Measurements from ENCODE around the gene TCF25. TPM values are rescaled to one million over a fixed set of nuclear protein-coding genes. Genes with fewer than 3 reads are reported as not detected.

TCF25 gene
- total RNA-seq, 2 donors from 2014 or later, result 141 to 302 TPM

DNA sequence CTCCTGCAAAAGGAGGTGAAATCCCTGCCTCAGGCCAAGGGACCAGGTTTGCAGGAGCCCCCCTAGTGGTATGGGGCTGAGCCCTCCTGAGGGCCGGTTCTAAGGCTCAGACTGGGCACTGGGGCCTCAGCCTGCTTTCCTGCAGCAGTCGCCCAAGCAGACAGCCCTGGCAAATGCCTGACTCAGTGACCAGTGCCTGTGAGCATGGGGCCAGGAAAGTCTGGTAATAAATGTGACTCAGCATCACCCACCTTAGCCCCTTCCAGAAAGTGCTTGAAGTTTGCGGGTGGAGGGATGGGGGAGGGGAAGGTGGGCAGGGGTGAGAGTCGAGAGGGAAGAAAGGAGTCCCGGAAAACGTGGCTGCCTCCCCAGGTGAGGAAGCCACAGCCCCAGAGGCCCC is 47.3 kb downstream of the TCF25 start:
- Histone ChIP-seq H3K27ac (no peak overlapping the region), H3K27me3 (replicated peaks; ENCODE audit: insufficient read depth) (no peaks in the 10 kb centered on the region), H3K36me3 (no peaks in the 10 kb centered on the region), H3K9me3 (no peaks in the 10 kb centered on the region), H3K4me1 (replicated peaks) (peaks cover 13% of the 10 kb centered on the region), H3K4me3 (no peak overlapping the region)
- TF ChIP-seq POLR2A (IDR thresholded peaks at IDR 0.05) (no peak), POLR2AphosphoS5 (IDR thresholded peaks at IDR 0.05) (no peak)
- TF ChIP-seq, protein P1, sequence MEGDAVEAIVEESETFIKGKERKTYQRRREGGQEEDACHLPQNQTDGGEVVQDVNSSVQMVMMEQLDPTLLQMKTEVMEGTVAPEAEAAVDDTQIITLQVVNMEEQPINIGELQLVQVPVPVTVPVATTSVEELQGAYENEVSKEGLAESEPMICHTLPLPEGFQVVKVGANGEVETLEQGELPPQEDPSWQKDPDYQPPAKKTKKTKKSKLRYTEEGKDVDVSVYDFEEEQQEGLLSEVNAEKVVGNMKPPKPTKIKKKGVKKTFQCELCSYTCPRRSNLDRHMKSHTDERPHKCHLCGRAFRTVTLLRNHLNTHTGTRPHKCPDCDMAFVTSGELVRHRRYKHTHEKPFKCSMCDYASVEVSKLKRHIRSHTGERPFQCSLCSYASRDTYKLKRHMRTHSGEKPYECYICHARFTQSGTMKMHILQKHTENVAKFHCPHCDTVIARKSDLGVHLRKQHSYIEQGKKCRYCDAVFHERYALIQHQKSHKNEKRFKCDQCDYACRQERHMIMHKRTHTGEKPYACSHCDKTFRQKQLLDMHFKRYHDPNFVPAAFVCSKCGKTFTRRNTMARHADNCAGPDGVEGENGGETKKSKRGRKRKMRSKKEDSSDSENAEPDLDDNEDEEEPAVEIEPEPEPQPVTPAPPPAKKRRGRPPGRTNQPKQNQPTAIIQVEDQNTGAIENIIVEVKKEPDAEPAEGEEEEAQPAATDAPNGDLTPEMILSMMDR (IDR thresholded peaks at IDR 0.05), result no peak
- 47% methylated on average over 6 of the region's 6 CpGs for WGBS
- intact Hi-C loops (cut with DNase I), result no loop called here
- DNase-seq (ENCODE audit: low spot score), result no peak

DNA sequence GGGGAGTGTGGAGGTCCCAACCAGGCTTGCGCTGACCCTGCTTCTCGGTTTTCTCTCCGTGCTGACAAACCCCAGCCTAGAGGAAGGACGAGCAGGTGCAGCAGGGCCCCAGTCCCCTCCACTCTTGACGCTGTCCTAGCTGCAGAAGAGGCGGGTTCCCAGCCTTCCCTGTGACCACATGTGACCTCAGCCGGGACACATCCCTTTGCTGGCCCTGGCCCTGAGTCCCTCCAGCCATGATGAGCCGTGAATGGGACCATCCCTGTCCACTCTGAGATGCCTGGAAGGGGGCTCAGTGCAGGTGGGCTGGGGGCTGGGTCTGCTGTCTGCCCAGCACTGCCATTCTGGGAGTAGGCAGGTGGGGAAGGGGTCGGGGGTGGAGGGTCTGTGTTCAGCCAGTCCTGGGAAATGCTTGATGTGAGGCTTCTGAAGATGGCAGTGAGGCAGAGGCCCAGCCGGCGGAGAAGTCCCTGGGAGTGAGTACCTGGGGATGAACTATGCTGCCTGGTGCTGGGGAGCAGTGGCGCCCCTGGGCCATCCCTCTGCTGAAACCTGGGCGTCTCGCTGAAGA is 47.8 kb downstream of the TCF25 start:
- intact Hi-C loops (cut with DNase I), result no loop called here
- H3K9me3 ChIP-seq, result no peaks in the 10 kb centered on the region
- H3K27me3 ChIP-seq (replicated peaks; ENCODE audit: insufficient read depth), result no peaks in the 10 kb centered on the region
- peaks cover 13% of the 10 kb centered on the region for H3K4me1 ChIP-seq (replicated peaks)
- H3K36me3 ChIP-seq, result no peaks in the 10 kb centered on the region
- H3K27ac ChIP-seq, result no peak overlapping the region
- DNase-seq (ENCODE audit: low spot score), result no peak
- H3K4me3 ChIP-seq, result no peak overlapping the region
- WGBS, result 54% methylated on average over 11 of the region's 14 CpGs
- TF ChIP-seq POLR2AphosphoS5 (IDR thresholded peaks at IDR 0.05) (no peak), POLR2A (IDR thresholded peaks at IDR 0.05) (no peak)
- TF ChIP-seq, protein P1 (IDR thresholded peaks at IDR 0.05), result no peak

DNA sequence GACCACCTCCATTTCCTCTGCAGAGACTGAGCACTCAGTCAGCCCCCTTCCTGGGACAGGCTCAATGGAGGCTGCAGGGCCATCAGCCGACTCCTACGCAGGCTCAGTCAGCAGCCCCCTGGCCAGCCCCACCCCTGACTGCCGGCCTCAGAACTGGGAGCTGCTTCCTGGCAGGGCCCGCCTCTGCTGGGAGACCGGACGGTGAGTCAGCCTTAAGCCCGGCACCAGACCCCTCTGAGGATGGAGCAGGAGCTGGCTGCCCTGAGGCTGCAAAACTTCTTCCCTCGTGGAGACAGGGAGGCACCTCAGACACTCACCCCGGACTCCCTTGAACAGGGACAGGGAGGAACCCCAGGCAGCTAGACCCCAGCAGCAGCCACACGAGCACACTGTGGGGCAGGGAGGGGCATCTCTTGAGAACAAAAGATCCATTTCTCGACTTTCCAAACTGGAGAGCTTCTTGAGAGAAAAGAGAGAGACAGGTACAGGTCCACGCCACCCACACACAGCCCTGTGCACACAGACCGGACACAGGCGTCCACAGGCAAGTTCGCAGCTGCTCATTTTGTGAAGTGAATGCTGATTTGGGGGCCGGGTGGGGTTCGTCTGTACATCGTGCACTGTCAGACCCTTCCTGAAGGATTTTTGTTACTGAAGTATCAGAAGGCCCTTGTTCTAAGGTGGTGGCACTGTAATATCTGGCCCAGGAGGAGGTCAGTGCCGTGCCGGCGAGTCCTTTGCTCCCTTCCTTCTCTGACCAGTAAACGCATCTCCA is 48.5 kb downstream of the TCF25 start:
- DNase-seq (ENCODE audit: low spot score), result no peak
- Histone ChIP-seq H3K4me3 (peak overlapping the region in 1 of 2 donors; percentile 56), H3K9me3 (no peaks in the 10 kb centered on the region), H3K27me3 (replicated peaks; ENCODE audit: insufficient read depth) (no peaks in the 10 kb centered on the region), H3K36me3 (no peaks in the 10 kb centered on the region), H3K27ac (peak overlapping the region; percentile 8 to 39), H3K4me1 (replicated peaks) (peaks cover 13% of the 10 kb centered on the region)
- intact Hi-C loops (cut with DNase I), result no loop called here
- TF ChIP-seq, protein P1 (IDR thresholded peaks at IDR 0.05), result no peak
- no peak for TF ChIP-seq POLR2AphosphoS5 (IDR thresholded peaks at IDR 0.05)
- TF ChIP-seq POLR2A (IDR thresholded peaks at IDR 0.05), result peak; percentile 64
- 8% methylated on average over 22 of the region's 22 CpGs for WGBS

GRCh38 chr16:89922477-89922883 is 49.1 kb downstream of the TCF25 start:
- no peaks in the 10 kb centered on the region for H3K9me3 ChIP-seq
- no peaks in the 10 kb centered on the region for H3K27me3 ChIP-seq (replicated peaks; ENCODE audit: insufficient read depth)
- peak overlapping the region; percentile 39 to 61 for H3K27ac ChIP-seq
- H3K36me3 ChIP-seq, result no peaks in the 10 kb centered on the region
- 2% methylated on average over 10 of the region's 31 CpGs for WGBS
- DNase-seq (ENCODE audit: low spot score), result no peak
- H3K4me1 ChIP-seq (replicated peaks), result peaks cover 13% of the 10 kb centered on the region
- intact Hi-C loops (cut with DNase I), result no loop called here
- H3K4me3 ChIP-seq, result peak overlapping the region; percentile 40 to 56
- TF ChIP-seq, protein P1 (IDR thresholded peaks at IDR 0.05), result no peak
- TF ChIP-seq POLR2A (IDR thresholded peaks at IDR 0.05) (peak; percentile 54), POLR2AphosphoS5 (IDR thresholded peaks at IDR 0.05) (no peak)
